ENCODE data around the gene ACOXL.

Gene ACOXL

DNA sequence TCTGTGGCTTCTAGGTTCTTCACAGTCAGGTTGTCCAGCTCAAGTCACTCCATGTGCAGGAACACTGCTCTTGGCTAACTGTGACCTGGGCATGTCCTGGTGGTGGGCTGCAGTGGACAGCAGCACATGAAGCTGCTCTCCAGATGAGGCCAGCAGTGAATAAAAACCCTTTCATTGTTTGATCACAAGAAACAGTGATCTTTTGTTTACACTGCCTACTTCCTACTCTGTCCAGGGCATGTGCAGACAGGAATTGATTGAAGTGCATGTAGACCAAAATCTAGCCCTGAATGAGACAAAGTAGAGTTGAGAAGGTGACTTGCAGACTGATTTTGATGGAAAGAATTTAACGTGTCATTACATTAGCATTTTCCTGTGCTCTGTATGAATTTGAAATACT lies 423.2 kb downstream of the ACOXL start:
- H3K27ac ChIP-seq (ENCODE audit: low read length): no peak overlapping the region
- DNase-seq (ENCODE audit: low read depth, low spot score): no peak
- H3K4me3 ChIP-seq (ENCODE audit: low read length): no peak overlapping the region
- H3K9me3 ChIP-seq (ENCODE audit: control insufficient read depth, insufficient read depth, low read length): no peaks in the 10 kb centered on the region
- WGBS (ENCODE audit: insufficient coverage, insufficient read length): no CpG with 5 or more reads among the region's 1 CpG
- H3K27me3 ChIP-seq (ENCODE audit: control insufficient read depth, insufficient read depth, low read length): no peaks in the 10 kb centered on the region
- H3K36me3 ChIP-seq (ENCODE audit: control insufficient read depth, insufficient read depth, low read length): peaks cover 11% of the 10 kb centered on the region
- H3K4me1 ChIP-seq (ENCODE audit: control insufficient read depth, insufficient read depth, low read length): no peaks in the 10 kb centered on the region; the same call in 1 of the 2 replicates

DNA sequence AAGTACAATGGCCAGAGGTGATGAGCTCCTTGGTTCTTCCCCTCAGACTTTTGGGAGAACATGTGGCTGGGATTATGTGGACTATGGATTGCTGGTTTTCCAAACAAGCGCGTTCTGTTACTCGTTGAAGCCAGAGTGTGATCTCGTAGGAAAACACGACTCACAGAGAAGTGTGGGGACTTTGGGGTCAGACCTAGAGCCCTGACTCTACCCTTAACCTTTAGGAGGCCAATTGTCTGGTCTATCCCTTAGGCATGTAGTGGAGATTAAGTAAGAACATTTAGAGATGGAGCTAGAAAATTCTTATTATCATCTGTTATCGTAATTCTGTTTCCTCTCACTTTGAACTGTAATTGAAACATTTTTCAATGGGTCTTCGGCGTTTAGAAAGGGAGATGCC lies 424.2 kb downstream of the ACOXL start:
- no peaks in the 10 kb centered on the region for H3K27me3 ChIP-seq (ENCODE audit: control insufficient read depth, insufficient read depth, low read length)
- no CpG with 5 or more reads among the region's 8 CpGs for WGBS (ENCODE audit: insufficient coverage, insufficient read length)
- H3K36me3 ChIP-seq (ENCODE audit: control insufficient read depth, insufficient read depth, low read length): peaks cover 11% of the 10 kb centered on the region
- H3K4me1 ChIP-seq (ENCODE audit: control insufficient read depth, insufficient read depth, low read length): no peaks in the 10 kb centered on the region; the same call in 1 of the 2 replicates
- H3K27ac ChIP-seq (ENCODE audit: low read length): no peak overlapping the region
- no peak for DNase-seq (ENCODE audit: low read depth, low spot score)
- no peaks in the 10 kb centered on the region for H3K9me3 ChIP-seq (ENCODE audit: control insufficient read depth, insufficient read depth, low read length)
- no peak overlapping the region for H3K4me3 ChIP-seq (ENCODE audit: low read length)

DNA sequence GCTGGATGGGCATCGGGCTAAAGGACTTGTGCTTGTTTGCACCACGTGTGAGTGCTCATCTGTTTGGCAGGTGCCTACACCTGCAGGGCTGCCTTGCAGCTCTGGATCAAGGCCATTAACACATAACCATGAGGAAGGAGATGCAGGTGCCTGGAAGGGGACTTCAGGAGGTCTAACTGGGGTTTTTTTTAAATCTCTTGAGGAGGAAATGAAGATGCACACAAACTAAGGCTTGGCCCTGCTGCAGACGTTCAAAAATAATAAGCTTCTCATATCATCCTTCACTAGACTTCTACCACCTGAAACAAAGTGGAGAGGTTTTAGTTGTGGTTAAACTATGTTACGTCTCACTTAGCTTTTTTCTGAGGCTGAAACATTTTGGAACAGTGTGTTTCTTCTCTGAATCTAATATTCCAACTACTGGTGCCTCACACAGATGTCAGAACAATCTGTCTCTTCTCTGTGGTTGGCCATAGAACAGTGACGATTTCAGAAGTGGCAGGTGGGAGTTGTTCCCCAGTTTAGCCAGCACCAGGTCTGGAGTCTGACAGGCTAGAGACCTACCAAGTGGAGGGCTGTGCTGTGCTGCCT lies 424.8 kb downstream of the ACOXL start:
- H3K4me3 ChIP-seq (ENCODE audit: low read length): no peak overlapping the region
- no peaks in the 10 kb centered on the region for H3K9me3 ChIP-seq (ENCODE audit: control insufficient read depth, insufficient read depth, low read length)
- WGBS (ENCODE audit: insufficient coverage, insufficient read length): no CpG with 5 or more reads among the region's 5 CpGs
- H3K4me1 ChIP-seq (ENCODE audit: control insufficient read depth, insufficient read depth, low read length): no peaks in the 10 kb centered on the region; the same call in 1 of the 2 replicates
- no peak for DNase-seq (ENCODE audit: low read depth, low spot score)
- no peaks in the 10 kb centered on the region for H3K27me3 ChIP-seq (ENCODE audit: control insufficient read depth, insufficient read depth, low read length)
- peaks cover 5% of the 10 kb centered on the region for H3K36me3 ChIP-seq (ENCODE audit: control insufficient read depth, insufficient read depth, low read length)
- no peak overlapping the region for H3K27ac ChIP-seq (ENCODE audit: low read length)

DNA sequence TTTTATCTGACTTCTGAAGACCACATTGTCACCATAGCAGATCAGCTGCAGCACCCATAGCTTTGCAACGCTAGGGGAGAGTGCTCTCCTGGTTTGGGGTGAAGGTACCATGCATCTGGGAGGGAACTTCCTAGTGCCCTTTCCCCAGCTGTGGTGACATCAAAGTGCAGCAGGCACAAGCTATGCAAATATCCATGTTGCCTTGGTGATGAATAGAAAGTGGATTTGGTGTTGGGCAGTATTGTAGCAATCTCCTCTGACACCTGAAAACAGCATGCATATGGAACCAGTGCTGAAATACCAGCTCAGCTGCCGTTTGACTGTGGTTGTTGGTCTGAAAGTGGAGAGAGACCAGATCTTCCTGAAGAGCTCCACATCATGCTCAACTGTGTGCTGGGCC lies 425.4 kb downstream of the ACOXL start:
- Histone ChIP-seq H3K27me3 (ENCODE audit: control insufficient read depth, insufficient read depth, low read length) (no peaks in the 10 kb centered on the region), H3K4me3 (ENCODE audit: low read length) (no peak overlapping the region), H3K9me3 (ENCODE audit: control insufficient read depth, insufficient read depth, low read length) (no peaks in the 10 kb centered on the region), H3K36me3 (ENCODE audit: control insufficient read depth, insufficient read depth, low read length) (peaks cover 3% of the 10 kb centered on the region), H3K4me1 (ENCODE audit: control insufficient read depth, insufficient read depth, low read length) (no peaks in the 10 kb centered on the region; the same call in 1 of the 2 replicates), H3K27ac (ENCODE audit: low read length) (no peak overlapping the region)
- no peak for DNase-seq (ENCODE audit: low read depth, low spot score)
- WGBS (ENCODE audit: insufficient coverage, insufficient read length): no CpG with 5 or more reads among the region's 2 CpGs

DNA sequence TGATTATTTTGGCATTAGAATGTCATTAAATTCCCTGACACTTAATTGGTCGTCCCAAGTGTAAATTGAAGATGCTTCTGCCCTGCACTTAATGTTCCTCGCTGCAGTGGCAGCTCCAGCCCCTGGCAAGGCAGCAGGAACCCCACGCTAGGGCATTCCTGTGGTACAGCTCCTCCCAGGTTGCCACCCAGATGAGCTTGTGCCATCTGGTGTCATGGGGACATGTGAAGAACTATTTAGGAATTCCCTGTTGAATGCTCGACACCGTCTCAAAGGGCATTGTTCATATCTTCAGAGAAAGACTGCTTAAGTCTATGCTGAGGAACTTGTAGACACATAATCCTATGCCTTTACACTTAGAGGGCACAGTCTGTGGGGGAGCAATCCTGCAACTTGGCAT lies 427.3 kb downstream of the ACOXL start:
- no peaks in the 10 kb centered on the region for H3K27me3 ChIP-seq (ENCODE audit: control insufficient read depth, insufficient read depth, low read length)
- WGBS (ENCODE audit: insufficient coverage, insufficient read length): no CpG with 5 or more reads among the region's 5 CpGs
- H3K9me3 ChIP-seq (ENCODE audit: control insufficient read depth, insufficient read depth, low read length): no peaks in the 10 kb centered on the region
- H3K4me1 ChIP-seq (ENCODE audit: control insufficient read depth, insufficient read depth, low read length): peaks cover 2% of the 10 kb centered on the region; the same call in 1 of the 2 replicates
- DNase-seq (ENCODE audit: low read depth, low spot score): no peak
- H3K4me3 ChIP-seq (ENCODE audit: low read length): no peak overlapping the region
- H3K36me3 ChIP-seq (ENCODE audit: control insufficient read depth, insufficient read depth, low read length): no peaks in the 10 kb centered on the region; the same call in none of the 2 replicates
- H3K27ac ChIP-seq (ENCODE audit: low read length): no peak overlapping the region

DNA sequence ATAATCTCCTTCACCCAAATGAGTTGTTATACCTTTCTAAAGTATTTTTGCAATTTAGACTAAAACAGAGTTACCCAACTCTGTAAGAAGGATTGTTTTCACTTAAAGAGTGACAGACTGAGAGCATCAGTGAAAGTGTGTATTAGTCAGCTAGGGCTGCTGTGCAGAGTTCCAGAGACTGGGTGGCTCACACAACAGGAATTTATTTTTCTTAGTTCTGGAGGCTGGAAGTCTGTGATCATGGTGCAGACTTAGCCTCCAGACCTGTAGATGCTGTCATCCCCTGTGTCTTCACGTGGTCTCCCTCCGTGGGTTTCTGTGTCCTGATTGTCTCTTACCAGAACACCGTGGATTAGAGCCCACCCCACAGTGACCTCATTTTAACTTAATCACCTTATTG lies 428.4 kb downstream of the ACOXL start:
- DNase-seq (ENCODE audit: low read depth, low spot score): no peak
- H3K27ac ChIP-seq (ENCODE audit: low read length): no peak overlapping the region
- no peak overlapping the region for H3K4me3 ChIP-seq (ENCODE audit: low read length)
- no peaks in the 10 kb centered on the region for H3K27me3 ChIP-seq (ENCODE audit: control insufficient read depth, insufficient read depth, low read length)
- H3K9me3 ChIP-seq (ENCODE audit: control insufficient read depth, insufficient read depth, low read length): no peaks in the 10 kb centered on the region
- peaks cover 2% of the 10 kb centered on the region; the same call in 1 of the 2 replicates for H3K4me1 ChIP-seq (ENCODE audit: control insufficient read depth, insufficient read depth, low read length)
- no peaks in the 10 kb centered on the region; the same call in none of the 2 replicates for H3K36me3 ChIP-seq (ENCODE audit: control insufficient read depth, insufficient read depth, low read length)
- WGBS (ENCODE audit: insufficient coverage, insufficient read length): no CpG with 5 or more reads among the region's 3 CpGs

DNA sequence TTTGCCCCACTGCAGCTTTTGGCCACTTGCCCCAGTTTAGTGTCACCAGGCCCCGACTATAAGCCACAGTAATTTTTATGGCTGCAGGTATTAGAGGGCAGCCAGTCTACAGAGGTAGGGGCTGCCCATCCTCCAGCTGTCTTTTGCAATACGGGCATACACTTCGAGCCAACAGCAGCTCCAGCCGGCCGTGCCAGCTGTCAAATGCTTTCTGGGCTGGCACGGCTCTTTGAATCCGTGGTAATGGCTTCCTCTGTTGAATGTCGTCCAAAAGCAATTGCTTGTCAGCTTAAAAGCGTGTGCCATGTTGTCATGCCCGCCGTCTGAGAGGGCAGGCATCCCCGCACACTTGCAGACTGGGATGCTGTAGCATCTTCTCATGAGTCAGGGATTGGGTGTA lies 429.6 kb downstream of the ACOXL start:
- Histone ChIP-seq H3K4me1 (ENCODE audit: control insufficient read depth, insufficient read depth, low read length) (peaks cover 2% of the 10 kb centered on the region), H3K4me3 (ENCODE audit: low read length) (no peak overlapping the region), H3K9me3 (ENCODE audit: control insufficient read depth, insufficient read depth, low read length) (no peaks in the 10 kb centered on the region), H3K36me3 (ENCODE audit: control insufficient read depth, insufficient read depth, low read length) (peaks cover 4% of the 10 kb centered on the region), H3K27me3 (ENCODE audit: control insufficient read depth, insufficient read depth, low read length) (no peaks in the 10 kb centered on the region), H3K27ac (ENCODE audit: low read length) (no peak overlapping the region)
- WGBS (ENCODE audit: insufficient coverage, insufficient read length): no CpG with 5 or more reads among the region's 12 CpGs
- no peak for DNase-seq (ENCODE audit: low read depth, low spot score)

DNA sequence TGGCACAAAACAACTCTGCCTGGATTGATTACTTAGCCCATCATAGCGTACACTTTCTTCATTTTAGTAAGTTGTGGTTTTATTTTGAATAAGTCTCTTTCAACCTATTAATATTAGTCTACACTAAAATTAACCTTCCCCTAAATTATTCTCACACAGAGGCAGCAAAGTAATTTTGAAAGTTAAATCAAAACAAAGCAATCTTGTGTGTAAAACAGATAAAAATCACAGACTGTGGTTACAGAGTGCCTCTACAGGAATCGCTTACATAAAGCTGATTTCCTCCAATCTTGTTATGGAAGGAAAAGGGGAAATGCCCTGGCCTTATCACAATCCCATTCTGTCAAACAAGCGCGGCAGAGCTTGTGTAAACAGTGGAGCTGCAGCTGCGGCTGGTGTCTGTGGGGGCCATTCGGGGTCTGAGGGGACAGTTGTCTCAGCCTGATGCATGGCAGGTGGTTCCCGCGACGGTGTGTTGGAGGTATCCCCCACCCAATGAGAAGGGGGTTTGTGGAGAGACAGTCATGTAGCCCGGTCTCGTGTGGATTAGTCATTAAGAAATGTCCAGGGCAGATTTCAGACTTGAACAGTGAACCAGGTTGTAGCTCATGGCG lies 430.5 kb downstream of the ACOXL start:
- H3K27ac ChIP-seq (ENCODE audit: low read length): no peak overlapping the region
- peaks cover 4% of the 10 kb centered on the region for H3K36me3 ChIP-seq (ENCODE audit: control insufficient read depth, insufficient read depth, low read length)
- peaks cover 2% of the 10 kb centered on the region for H3K4me1 ChIP-seq (ENCODE audit: control insufficient read depth, insufficient read depth, low read length)
- H3K4me3 ChIP-seq (ENCODE audit: low read length): no peak overlapping the region
- no peak for DNase-seq (ENCODE audit: low read depth, low spot score)
- H3K27me3 ChIP-seq (ENCODE audit: control insufficient read depth, insufficient read depth, low read length): no peaks in the 10 kb centered on the region
- no peaks in the 10 kb centered on the region for H3K9me3 ChIP-seq (ENCODE audit: control insufficient read depth, insufficient read depth, low read length)
- WGBS (ENCODE audit: insufficient coverage, insufficient read length): no CpG with 5 or more reads among the region's 12 CpGs

DNA sequence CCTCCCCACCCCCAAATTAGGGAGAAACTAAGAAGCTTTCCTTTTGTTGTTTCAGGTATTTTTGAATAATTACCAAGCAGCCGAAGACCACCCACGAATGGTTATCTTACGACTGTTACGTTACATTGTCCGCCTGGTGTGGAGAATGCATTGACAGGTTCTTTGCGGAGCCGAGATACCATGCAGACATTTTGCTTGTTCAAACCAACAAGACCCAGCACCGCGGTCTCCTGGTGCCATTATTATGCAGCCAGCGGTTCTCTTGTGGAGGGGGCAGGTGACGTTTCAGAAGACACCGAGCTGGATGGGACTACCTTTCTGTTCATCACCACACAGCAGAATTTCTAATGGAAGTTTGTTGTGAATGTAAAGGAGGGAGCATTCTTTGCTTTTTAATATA lies 431.7 kb downstream of the ACOXL start:
- no CpG with 5 or more reads among the region's 12 CpGs for WGBS (ENCODE audit: insufficient coverage, insufficient read length)
- no peaks in the 10 kb centered on the region for H3K9me3 ChIP-seq (ENCODE audit: control insufficient read depth, insufficient read depth, low read length)
- H3K4me3 ChIP-seq (ENCODE audit: low read length): no peak overlapping the region
- no peak overlapping the region for H3K27ac ChIP-seq (ENCODE audit: low read length)
- H3K36me3 ChIP-seq (ENCODE audit: control insufficient read depth, insufficient read depth, low read length): peaks cover 4% of the 10 kb centered on the region
- peaks cover 2% of the 10 kb centered on the region for H3K4me1 ChIP-seq (ENCODE audit: control insufficient read depth, insufficient read depth, low read length)
- DNase-seq (ENCODE audit: low read depth, low spot score): no peak
- no peaks in the 10 kb centered on the region for H3K27me3 ChIP-seq (ENCODE audit: control insufficient read depth, insufficient read depth, low read length)

DNA sequence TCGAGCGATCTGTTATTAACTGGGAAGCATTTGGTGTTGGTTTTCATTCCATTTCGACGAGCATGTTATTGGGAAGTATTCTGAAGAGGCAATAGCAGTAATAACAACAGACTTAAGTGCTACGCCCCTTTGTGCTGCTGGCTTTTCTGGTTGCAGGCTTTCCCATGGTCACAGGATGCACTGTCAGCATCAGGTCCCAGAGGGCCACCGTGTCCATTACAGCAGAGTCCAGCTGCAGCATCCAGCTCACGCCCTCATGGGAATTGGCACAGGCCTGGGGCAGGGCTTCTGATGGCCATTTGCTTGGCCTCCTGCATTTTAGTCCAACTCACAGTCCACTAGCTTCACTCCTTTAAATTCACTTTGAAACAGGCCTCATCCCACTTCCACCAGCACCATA lies 432.7 kb downstream of the ACOXL start:
- Histone ChIP-seq H3K4me1 (ENCODE audit: control insufficient read depth, insufficient read depth, low read length) (peaks cover 2% of the 10 kb centered on the region), H3K4me3 (ENCODE audit: low read length) (no peak overlapping the region), H3K36me3 (ENCODE audit: control insufficient read depth, insufficient read depth, low read length) (peaks cover 4% of the 10 kb centered on the region), H3K9me3 (ENCODE audit: control insufficient read depth, insufficient read depth, low read length) (no peaks in the 10 kb centered on the region), H3K27ac (ENCODE audit: low read length) (no peak overlapping the region), H3K27me3 (ENCODE audit: control insufficient read depth, insufficient read depth, low read length) (no peaks in the 10 kb centered on the region)
- no peak for DNase-seq (ENCODE audit: low read depth, low spot score)
- WGBS (ENCODE audit: insufficient coverage, insufficient read length): no CpG with 5 or more reads among the region's 7 CpGs

DNA sequence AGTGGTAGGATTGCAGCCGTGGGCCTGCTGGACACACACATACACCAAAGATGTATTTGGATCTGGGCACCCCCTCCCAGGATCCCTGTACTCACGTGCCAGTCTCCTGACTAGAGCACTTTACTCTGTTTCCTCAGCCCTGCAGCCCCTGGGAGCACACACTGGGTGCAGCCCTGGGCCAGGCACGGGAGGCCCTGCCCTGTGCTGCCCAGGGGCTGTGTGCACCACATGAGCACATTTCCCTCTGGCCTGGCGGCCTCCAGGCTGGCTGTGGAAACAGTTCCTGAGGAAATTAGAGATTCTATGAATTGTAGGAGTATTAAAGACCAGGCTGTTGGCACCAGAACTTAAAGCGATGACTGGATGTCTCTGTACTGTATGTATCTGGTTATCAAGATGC lies 433.7 kb downstream of the ACOXL start:
- no CpG with 5 or more reads among the region's 5 CpGs for WGBS (ENCODE audit: insufficient coverage, insufficient read length)
- H3K9me3 ChIP-seq (ENCODE audit: control insufficient read depth, insufficient read depth, low read length): no peaks in the 10 kb centered on the region
- no peak for DNase-seq (ENCODE audit: low read depth, low spot score)
- H3K27me3 ChIP-seq (ENCODE audit: control insufficient read depth, insufficient read depth, low read length): no peaks in the 10 kb centered on the region
- H3K27ac ChIP-seq (ENCODE audit: low read length): no peak overlapping the region
- peaks cover 4% of the 10 kb centered on the region for H3K36me3 ChIP-seq (ENCODE audit: control insufficient read depth, insufficient read depth, low read length)
- no peak overlapping the region for H3K4me3 ChIP-seq (ENCODE audit: low read length)
- peaks cover 2% of the 10 kb centered on the region for H3K4me1 ChIP-seq (ENCODE audit: control insufficient read depth, insufficient read depth, low read length)

All from iPS DF 6.9 (cell line).